ENCODE data around the gene SIDT2.

- TF ChIP-seq CTCF (IDR thresholded peaks at IDR 0.05) (no peak), POLR2A (IDR thresholded peaks at IDR 0.05) (no peak)
Observed at GRCh38 chr11:117145393-117145761, 33.2 kb upstream of the SIDT2 start.

All from testis (tissue), 2 donors.